ENCODE measurements around the gene TAF1B.

GRCh38 chr2:9946076-9946475 lies 102.8 kb downstream of the TAF1B start:
- TF ChIP-seq CTCF (IDR thresholded peaks at IDR 0.05) (no peak), EP300 (IDR thresholded peaks at IDR 0.05; ENCODE audit: low read depth) (no peak)

Measured in transverse colon (tissue), 3 donors.